Endodermal cell (in vitro differentiated cells): Measurements from ENCODE around the gene TOMM70. TPM values are rescaled to one million over a fixed set of nuclear protein-coding genes. Genes with fewer than 3 reads are reported as not detected.
A peak's percentile ranks its signal among the peaks of the same experiment; 100 is the strongest.
"Not testable (repeated sequence)": the region's sequence is repeated elsewhere in the genome, so short reads cannot be mapped to it uniquely, and the experiment has no call there.

ENCODE experiments used
- DNase-seq: peaks from one replicate; pipeline ENCODE4 v3.0.0-alpha.2; 2017
- H3K27ac ChIP-seq: 2 replicates; pipeline ENCODE4 v1.5.1; 2013; ENCODE audit warnings: mild to moderate bottlenecking, low read depth, low read length, moderate library complexity
- H3K27me3 ChIP-seq: 2 replicates; pipeline ENCODE4 v1.6.1; 2013; ENCODE audit warnings: mild to moderate bottlenecking, low read length, moderate library complexity; ENCODE audit not compliant: insufficient read depth, control insufficient read depth, poor library complexity, severe bottlenecking
- H3K36me3 ChIP-seq: 2 replicates; pipeline ENCODE4 v1.7.0; 2013; ENCODE audit warnings: mild to moderate bottlenecking, low read length, moderate library complexity; ENCODE audit not compliant: control insufficient read depth, insufficient read depth
- H3K4me1 ChIP-seq: one replicate; pipeline ENCODE4 v1.7.0; 2013; ENCODE audit warnings: low read length; ENCODE audit not compliant: control insufficient read depth, insufficient read depth
- H3K4me3 ChIP-seq: 2 replicates; pipeline ENCODE4 v1.5.1; 2013; ENCODE audit warnings: mild to moderate bottlenecking, low read length, moderate library complexity
- H3K9ac ChIP-seq: 2 replicates; pipeline ENCODE4 v1.6.1; 2013; ENCODE audit warnings: mild to moderate bottlenecking, low read length, moderate library complexity; ENCODE audit not compliant: poor library complexity, severe bottlenecking; ENCODE audit errors: extremely low read depth
- H3K9me3 ChIP-seq: 2 replicates; pipeline ENCODE4 v1.6.1; 2013; ENCODE audit warnings: mild to moderate bottlenecking, low read length, moderate library complexity; ENCODE audit not compliant: control insufficient read depth
- H3K27ac Mint-ChIP-seq: 2 replicates; pipeline ENCODE4 v1.8.0; 2020; ENCODE audit warnings: mixed read lengths
- H3K27me3 Mint-ChIP-seq: 2 replicates; pipeline ENCODE4 v1.8.0; 2021; ENCODE audit warnings: mild to moderate bottlenecking, mixed read lengths; ENCODE audit not compliant: insufficient read depth
- H3K36me3 Mint-ChIP-seq: 2 replicates; pipeline ENCODE4 v1.8.0; 2020; ENCODE audit warnings: low read depth, mixed read lengths
- H3K4me1 Mint-ChIP-seq: 2 replicates; pipeline ENCODE4 v1.8.0; 2020; ENCODE audit warnings: mixed read lengths
- H3K4me3 Mint-ChIP-seq: 2 replicates; pipeline ENCODE4 v1.8.0; 2020; ENCODE audit warnings: mild to moderate bottlenecking, moderate library complexity, mixed read lengths
- H3K9me3 Mint-ChIP-seq: 2 replicates; pipeline ENCODE4 v1.8.0; 2020; ENCODE audit warnings: mild to moderate bottlenecking, mixed read lengths
- WGBS, 2 experiments: methylation state at CpG; one replicate each; pipeline versions ENCODE4 v1.1.5 to v1.1.7; 2013; ENCODE audit warnings: missing lambda C conversion rate in 2 of 2, mixed read lengths in 1 of 2; ENCODE audit not compliant: insufficient coverage in 1 of 2, insufficient read length in 1 of 2; 5-methylcytosine and 5-hydroxymethylcytosine counted together
- total RNA-seq, 2 donors: library from RNA; stranded (reverse); fragmentation: NEBNext Ultra II Directional in 1 of 2; extraction: Animal tissue kit (Norgen Biotek cat#: 25700) in 1 of 2; gene quantifications; 2 replicates in 1 of 2; 3 replicates in 1 of 2; pipeline ENCODE4 v1.2.1, GENCODE V29; 2021
- TF ChIP-seq, protein P1 (sequence below): fragments of 200-600 bp; sonication (generic); conservative IDR thresholded peaks from 2 replicates; pipeline ENCODE4 v1.5.0; 2021; ENCODE audit warnings: antibody characterized with exemption, mild to moderate bottlenecking

Gene TOMM70
- total RNA-seq, 2 donors from 2014 or later = 36.0 to 43.6 TPM

DNA sequence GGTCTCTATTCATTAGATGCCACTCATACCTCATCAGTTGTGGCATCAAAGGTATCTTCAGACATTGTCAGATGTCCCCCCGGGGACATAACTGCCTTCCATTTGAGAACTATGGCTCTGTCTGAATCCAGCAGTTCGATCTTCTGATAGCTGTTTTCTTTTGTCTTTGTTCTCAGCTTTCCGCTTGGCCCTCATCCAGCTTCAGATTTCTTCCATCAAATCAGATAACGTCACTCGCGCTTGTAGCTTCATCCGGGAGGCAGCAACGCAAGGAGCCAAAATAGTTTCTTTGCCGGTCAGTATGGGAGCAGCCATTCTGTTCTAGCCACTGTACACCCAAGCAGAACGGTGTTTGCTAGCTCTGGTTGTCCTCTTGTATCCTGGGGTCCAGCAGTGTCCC, 62.0 kb downstream of the TOMM70 start:
- 95% methylated on average over 10 of the region's 10 CpGs for WGBS, 2 experiments

DNA sequence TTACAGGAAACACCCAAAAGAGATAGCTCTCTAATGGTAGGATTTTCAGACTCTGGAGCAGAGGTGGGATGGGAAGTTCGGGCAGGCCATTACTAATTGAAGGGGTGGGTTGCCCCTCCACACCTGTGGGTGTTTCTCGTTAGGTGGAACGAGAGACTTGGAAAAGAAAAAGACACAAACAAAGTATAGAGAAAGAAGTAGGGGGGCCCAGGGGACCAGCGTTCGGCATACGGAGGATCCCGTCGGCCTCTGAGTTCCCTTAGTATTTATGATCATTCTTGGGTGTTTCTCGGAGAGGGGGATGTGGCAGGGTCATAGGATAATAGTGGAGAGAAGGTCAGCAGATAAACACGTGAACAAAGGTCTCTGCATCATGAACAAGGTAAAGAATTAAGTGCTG, 64.7 kb downstream of the TOMM70 start:
- H3K27me3 ChIP-seq, H3K9me3 ChIP-seq, H3K4me3 ChIP-seq, H3K36me3 Mint-ChIP-seq, H3K27ac ChIP-seq, H3K9ac ChIP-seq, DNase-seq, H3K27me3 Mint-ChIP-seq, H3K27ac Mint-ChIP-seq, H3K4me1 ChIP-seq, H3K9me3 Mint-ChIP-seq, H3K4me3 Mint-ChIP-seq: not testable (repeated sequence)
- H3K4me1 Mint-ChIP-seq = peaks cover 17% of the 10 kb centered on the region
- peaks cover 23% of the 10 kb centered on the region for H3K36me3 ChIP-seq
- 95 to 96% methylated on average over 4 to 8 of the region's 10 CpGs for WGBS, 2 experiments

More for the DNA sequence above, 62.0 kb downstream of the TOMM70 start:
- TF ChIP-seq, protein P1, sequence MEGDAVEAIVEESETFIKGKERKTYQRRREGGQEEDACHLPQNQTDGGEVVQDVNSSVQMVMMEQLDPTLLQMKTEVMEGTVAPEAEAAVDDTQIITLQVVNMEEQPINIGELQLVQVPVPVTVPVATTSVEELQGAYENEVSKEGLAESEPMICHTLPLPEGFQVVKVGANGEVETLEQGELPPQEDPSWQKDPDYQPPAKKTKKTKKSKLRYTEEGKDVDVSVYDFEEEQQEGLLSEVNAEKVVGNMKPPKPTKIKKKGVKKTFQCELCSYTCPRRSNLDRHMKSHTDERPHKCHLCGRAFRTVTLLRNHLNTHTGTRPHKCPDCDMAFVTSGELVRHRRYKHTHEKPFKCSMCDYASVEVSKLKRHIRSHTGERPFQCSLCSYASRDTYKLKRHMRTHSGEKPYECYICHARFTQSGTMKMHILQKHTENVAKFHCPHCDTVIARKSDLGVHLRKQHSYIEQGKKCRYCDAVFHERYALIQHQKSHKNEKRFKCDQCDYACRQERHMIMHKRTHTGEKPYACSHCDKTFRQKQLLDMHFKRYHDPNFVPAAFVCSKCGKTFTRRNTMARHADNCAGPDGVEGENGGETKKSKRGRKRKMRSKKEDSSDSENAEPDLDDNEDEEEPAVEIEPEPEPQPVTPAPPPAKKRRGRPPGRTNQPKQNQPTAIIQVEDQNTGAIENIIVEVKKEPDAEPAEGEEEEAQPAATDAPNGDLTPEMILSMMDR = no peak
- no peaks in the 10 kb centered on the region for H3K27me3 ChIP-seq
- H3K36me3 ChIP-seq = peaks cover 48% of the 10 kb centered on the region
- no peak overlapping the region for H3K9ac ChIP-seq
- H3K4me3 ChIP-seq = no peak overlapping the region
- peaks cover 4% of the 10 kb centered on the region for H3K9me3 ChIP-seq
- Mint-ChIP-seq H3K9me3 (no peaks in the 10 kb centered on the region), H3K4me1 (peaks cover 17% of the 10 kb centered on the region), H3K27me3 (peaks cover 1% of the 10 kb centered on the region), H3K27ac (no peak overlapping the region), H3K4me3 (no peak overlapping the region), H3K36me3 (peaks cover 26% of the 10 kb centered on the region)
- no peak overlapping the region for H3K27ac ChIP-seq
- peaks cover 3% of the 10 kb centered on the region for H3K4me1 ChIP-seq
- no peak for DNase-seq

DNA sequence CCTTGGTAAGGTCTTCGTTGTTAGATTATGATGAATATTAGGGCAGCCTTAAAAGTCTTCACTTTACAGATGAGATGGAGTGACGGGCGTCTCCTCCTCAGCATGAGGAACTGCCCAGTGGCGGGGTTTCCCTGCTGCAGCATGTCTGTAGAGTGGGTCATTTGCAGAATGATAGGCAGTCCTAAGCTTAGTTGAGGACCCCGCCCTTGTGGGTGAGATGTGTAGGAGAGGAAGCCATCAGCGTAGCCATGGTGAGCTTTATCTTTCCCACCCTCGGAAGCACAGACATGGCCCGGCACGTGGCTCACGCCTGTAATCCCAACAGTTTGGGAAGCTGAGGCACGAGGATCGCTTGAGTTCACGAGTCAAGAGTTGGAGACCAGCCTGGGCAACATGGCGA, 65.5 kb downstream of the TOMM70 start:
- Mint-ChIP-seq H3K27ac (peak overlapping the region; percentile 96), H3K27me3 (peaks cover 3% of the 10 kb centered on the region), H3K36me3 (peaks cover under 1% of the 10 kb centered on the region), H3K9me3 (no peaks in the 10 kb centered on the region), H3K4me1 (peaks cover 22% of the 10 kb centered on the region), H3K4me3 (peak overlapping the region; percentile 73)
- Histone ChIP-seq H3K4me3 (peak overlapping the region; percentile 78), H3K27ac (no peak overlapping the region), H3K27me3 (no peaks in the 10 kb centered on the region), H3K4me1 (peaks cover 3% of the 10 kb centered on the region), H3K36me3 (peaks cover 16% of the 10 kb centered on the region), H3K9ac (peak overlapping the region; percentile 81), H3K9me3 (no peaks in the 10 kb centered on the region)
- DNase-seq = peak; percentile 67
- TF ChIP-seq, protein P1 = no peak
- WGBS, 2 experiments = 87 to 94% methylated on average over 11 to 14 of the region's 14 CpGs
